ENCODE measurements around the gene SPC24. TPM values are rescaled to one million over a fixed set of nuclear protein-coding genes. Genes with fewer than 3 reads are reported as not detected.
"Not testable (repeated sequence)": the region's sequence is repeated elsewhere in the genome, so short reads cannot be mapped to it uniquely, and the experiment has no call there.

SPC24 gene
- total RNA-seq, 6 donors from 2014 or later, result 1.4 to 13.3 (median 2.1) TPM; not detected in 1

GRCh38 chr19:11111117-11111770 lies 44.3 kb downstream of the SPC24 start:
- no peak overlapping the region for H3K4me3 ChIP-seq
- no peaks in the 10 kb centered on the region for H3K4me1 ChIP-seq
- ATAC-seq (ENCODE audit: low FRiP score in 2 of 2) (peak; percentile 21 to 41), DNase-seq (peak in 1 of 2 donors; percentile 71)
- WGBS, 2 donors, result 92 to 94% methylated on average over 7 to 15 of the region's 15 CpGs
- no peaks in the 10 kb centered on the region for H3K9me3 ChIP-seq
- no peak overlapping the region for H3K27ac ChIP-seq
- peaks cover 60 to 100% (median 99%) of the 10 kb centered on the region in 4 donors for H3K36me3 ChIP-seq
- TF ChIP-seq POLR2AphosphoS5 (IDR thresholded peaks at IDR 0.05) (no peak), POLR2A (IDR thresholded peaks at IDR 0.05) (no peak), CTCF (IDR thresholded peaks at IDR 0.05) (no peak), EP300 (IDR thresholded peaks at IDR 0.05) (no peak)
- H3K27me3 ChIP-seq, result no peaks in the 10 kb centered on the region

GRCh38 chr19:11108746-11109145 lies 46.8 kb downstream of the SPC24 start:
- no peaks in the 10 kb centered on the region for H3K27me3 ChIP-seq
- no peak for ATAC-seq (ENCODE audit: low FRiP score in 2 of 2)
- no peak overlapping the region for H3K27ac ChIP-seq
- H3K9me3 ChIP-seq, result no peaks in the 10 kb centered on the region
- no peak overlapping the region for H3K4me3 ChIP-seq
- 93 to 97% methylated on average over 6 of the region's 6 CpGs for WGBS, 2 donors
- H3K4me1 ChIP-seq, result no peaks in the 10 kb centered on the region
- TF ChIP-seq POLR2A (IDR thresholded peaks at IDR 0.05), result no peak
- H3K36me3 ChIP-seq, result peaks cover 48 to 100% (median 99%) of the 10 kb centered on the region in 4 donors
- no peak for DNase-seq

GRCh38 chr19:11106477-11106876 lies 49.1 kb downstream of the SPC24 start:
- no peaks in the 10 kb centered on the region for H3K4me1 ChIP-seq
- no peak overlapping the region for H3K4me3 ChIP-seq
- ATAC-seq (ENCODE audit: low FRiP score in 2 of 2) (no peak), DNase-seq (no peak)
- H3K27me3 ChIP-seq, result no peaks in the 10 kb centered on the region
- no peak for TF ChIP-seq POLR2A (IDR thresholded peaks at IDR 0.05)
- TF ChIP-seq EP300 (IDR thresholded peaks at IDR 0.05), result no peak
- TF ChIP-seq POLR2AphosphoS5 (IDR thresholded peaks at IDR 0.05), result peak; percentile 30 to 63
- TF ChIP-seq CTCF (IDR thresholded peaks at IDR 0.05), result no peak
- H3K36me3 ChIP-seq, result peaks cover 34 to 100% (median 97%) of the 10 kb centered on the region in 4 donors
- H3K9me3 ChIP-seq, result no peaks in the 10 kb centered on the region
- peak overlapping the region in 2 of 4 donors; percentile 31 to 35 for H3K27ac ChIP-seq
- WGBS, 2 donors, result 82 to 93% methylated on average over 13 of the region's 13 CpGs

GRCh38 chr19:11105014-11105636 lies 50.5 kb downstream of the SPC24 start:
- H3K27me3 ChIP-seq, result no peaks in the 10 kb centered on the region
- peak in 1 of 4 donors; percentile 22 for TF ChIP-seq POLR2A (IDR thresholded peaks at IDR 0.05)
- TF ChIP-seq EP300 (IDR thresholded peaks at IDR 0.05), result no peak
- no peak for TF ChIP-seq CTCF (IDR thresholded peaks at IDR 0.05)
- no peak for TF ChIP-seq POLR2AphosphoS5 (IDR thresholded peaks at IDR 0.05)
- 91% methylated on average over 32 to 36 of the region's 36 CpGs for WGBS, 2 donors
- ATAC-seq (ENCODE audit: low FRiP score in 2 of 2) (peak; percentile 24 to 45), DNase-seq (no peak)
- no peak overlapping the region for H3K4me3 ChIP-seq
- peaks cover 0 to 4% (median 0%) of the 10 kb centered on the region in 4 donors for H3K4me1 ChIP-seq
- H3K36me3 ChIP-seq, result peaks cover 32 to 98% (median 91%) of the 10 kb centered on the region in 4 donors
- no peaks in the 10 kb centered on the region for H3K9me3 ChIP-seq
- H3K27ac ChIP-seq, result peak overlapping the region in 2 of 4 donors; percentile 7 to 38

- not testable (repeated sequence) for ATAC-seq (ENCODE audit: low FRiP score in 2 of 2); H3K27me3 ChIP-seq; DNase-seq; H3K9me3 ChIP-seq; H3K4me3 ChIP-seq
- H3K4me1 ChIP-seq, result peaks cover 0 to 15% (median 0%) of the 10 kb centered on the region in 4 donors
- 88 to 91% methylated on average over 10 of the region's 10 CpGs for WGBS, 2 donors
- H3K27ac ChIP-seq, result peak overlapping the region in 2 of 4 donors; percentile 0 to 23
- peaks cover 29 to 91% (median 79%) of the 10 kb centered on the region in 4 donors for H3K36me3 ChIP-seq
Measured at GRCh38 chr19:11103667-11104066, 51.9 kb downstream of the SPC24 start.
